Thyroid gland (tissue), 4 donors: Measurements from ENCODE around the gene FAM98A.

Source experiments
- CTCF ChIP-seq, 6 experiments: fragments of 200-600 bp in 3 of 6; fragments of 450-650 bp in 3 of 6; sonication (generic) in 3 of 6; IDR thresholded peaks; one replicate each; pipeline ENCODE4 v1.5.1; 2016 to 2019; ENCODE audit warnings: antibody characterized with exemption in 6 of 6, mild to moderate bottlenecking in 2 of 6, inconsistent platforms in 1 of 6, moderate library complexity in 1 of 6
- POLR2A ChIP-seq, 2 donors: fragments of 450-650 bp; IDR thresholded peaks; one replicate each; pipeline ENCODE4 v1.6.1; 2017; ENCODE audit warnings: antibody characterized with exemption in 2 of 2, mild to moderate bottlenecking in 2 of 2, moderate library complexity in 1 of 2

- TF ChIP-seq POLR2A (IDR thresholded peaks at IDR 0.05) (no peak), CTCF (IDR thresholded peaks at IDR 0.05) (no peak)
Observed at GRCh38 chr2:33644215-33644614, 45.1 kb upstream of the FAM98A start.
